Putamen (tissue), 1 donor: ENCODE data around the gene ARHGAP24.
"Not testable (repeated sequence)": the region's sequence is repeated elsewhere in the genome, so short reads cannot be mapped to it uniquely, and the experiment has no call there.

Experiments used
- DNase-seq: peaks from one replicate; pipeline ENCODE4 v3.0.0-alpha.2; 2016; ENCODE audit warnings: low spot score

Gene ARHGAP24

DNA sequence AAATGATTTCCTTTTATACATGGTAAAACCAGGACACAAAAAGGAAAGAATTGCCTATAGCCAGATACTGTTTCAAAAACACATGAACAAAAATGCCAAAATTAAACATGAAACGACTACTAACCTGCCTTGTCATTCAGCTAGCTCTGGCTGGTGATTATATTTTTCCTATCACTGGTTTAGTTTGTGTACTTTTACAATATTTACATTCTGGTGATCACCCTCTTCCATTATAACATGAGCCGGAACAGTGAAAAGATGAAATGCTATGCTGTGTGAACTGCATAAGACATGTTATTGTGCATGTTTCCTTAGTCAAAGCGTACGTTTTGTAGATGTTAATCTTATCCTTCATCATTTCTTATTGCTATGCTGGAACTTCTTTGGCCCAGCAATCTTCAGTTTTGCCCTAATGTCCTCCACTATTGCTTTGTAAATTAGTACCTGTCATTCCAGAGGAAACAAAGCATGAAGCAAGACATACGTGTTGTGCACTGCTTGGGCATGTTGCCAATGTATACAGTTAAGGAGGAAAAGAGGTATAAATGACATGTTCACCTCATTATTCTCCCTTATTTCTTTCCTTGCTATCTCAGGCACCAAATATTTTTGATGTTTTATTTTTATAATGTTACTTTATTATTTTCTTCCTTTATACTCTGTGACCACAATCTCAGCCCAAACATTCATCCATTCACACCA lies 386.3 kb downstream of the ARHGAP24 start:
- DNase-seq = no peak

DNA sequence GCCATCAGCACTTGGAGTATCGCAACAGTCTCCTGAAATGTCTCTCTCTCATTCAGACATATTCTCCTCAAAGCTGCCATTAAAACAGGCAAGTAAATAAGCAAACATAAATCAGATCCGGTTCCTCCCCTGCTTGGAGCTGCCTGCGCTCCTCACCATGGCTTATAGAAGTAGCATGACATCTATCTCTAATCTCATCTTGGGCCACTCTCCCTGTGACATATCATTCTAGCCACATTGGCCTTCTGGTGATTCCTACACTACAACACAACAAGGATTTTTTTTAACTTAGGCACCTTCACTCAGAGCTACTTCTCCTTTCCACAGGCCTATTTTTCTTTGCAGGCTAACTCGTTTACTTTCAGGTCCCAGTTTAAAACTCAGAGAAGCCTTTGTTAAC lies 387.9 kb downstream of the ARHGAP24 start:
- no peak for DNase-seq

DNA sequence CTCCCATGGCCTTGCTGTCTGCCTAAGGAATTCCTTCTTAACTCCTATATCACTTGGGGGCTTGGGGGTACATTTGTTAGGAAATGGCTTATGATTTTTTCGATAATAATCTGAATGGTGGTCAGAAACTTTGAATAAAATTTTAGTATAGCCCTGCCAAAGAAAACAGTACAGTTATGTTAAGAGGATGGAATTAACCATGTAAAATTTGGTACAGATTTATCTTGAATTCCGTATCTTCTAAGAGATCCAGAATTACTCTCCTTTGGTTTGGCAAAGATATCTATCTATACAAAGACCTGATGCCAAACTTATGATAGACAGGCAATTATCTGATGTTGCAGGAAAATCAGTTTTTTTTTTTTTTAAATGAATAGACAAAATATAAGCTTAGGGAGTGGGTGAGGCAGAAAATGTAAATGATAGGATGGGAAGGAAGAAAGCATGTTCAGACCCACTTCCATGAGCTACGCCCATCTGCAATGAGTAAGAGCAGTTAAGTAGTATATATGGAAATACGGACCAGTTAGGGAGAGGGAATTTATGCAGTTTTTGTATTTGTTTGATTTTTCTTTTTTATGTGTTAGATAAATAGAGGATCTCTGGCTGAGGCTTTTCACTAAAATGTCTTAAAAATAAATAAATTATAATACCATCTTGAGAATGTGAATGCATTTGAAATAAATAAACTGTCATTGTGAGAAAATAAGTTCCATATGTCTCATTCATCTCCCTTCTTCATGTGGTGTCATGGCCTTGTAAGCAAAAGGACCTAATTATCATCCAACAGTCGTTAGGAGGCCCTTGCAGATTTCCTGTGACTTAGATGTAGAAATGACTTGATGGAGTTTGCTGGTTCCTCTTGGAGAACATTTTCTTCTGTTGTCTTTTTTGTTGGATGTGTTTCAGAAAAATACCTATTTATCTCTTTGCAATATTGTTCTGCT lies 389.6 kb downstream of the ARHGAP24 start:
- DNase-seq = no peak

DNA sequence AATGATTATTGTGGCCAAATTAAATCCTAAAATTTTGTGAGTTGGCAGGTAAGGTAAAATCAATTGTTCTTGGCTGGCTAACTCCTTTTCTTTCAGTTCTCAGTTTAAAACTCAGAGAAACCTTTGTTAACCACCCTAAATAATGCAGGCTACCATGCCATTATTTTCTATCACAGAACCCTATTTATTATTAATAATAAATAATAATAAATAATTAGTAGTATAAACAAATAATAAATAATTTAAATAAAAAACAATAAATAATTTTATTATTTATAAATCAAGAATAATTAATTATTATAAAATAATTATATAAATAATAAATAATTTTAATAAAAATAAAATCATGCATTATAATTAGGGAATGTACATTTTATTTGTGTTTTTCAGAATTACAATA lies 390.3 kb downstream of the ARHGAP24 start:
- no peak for DNase-seq

DNA sequence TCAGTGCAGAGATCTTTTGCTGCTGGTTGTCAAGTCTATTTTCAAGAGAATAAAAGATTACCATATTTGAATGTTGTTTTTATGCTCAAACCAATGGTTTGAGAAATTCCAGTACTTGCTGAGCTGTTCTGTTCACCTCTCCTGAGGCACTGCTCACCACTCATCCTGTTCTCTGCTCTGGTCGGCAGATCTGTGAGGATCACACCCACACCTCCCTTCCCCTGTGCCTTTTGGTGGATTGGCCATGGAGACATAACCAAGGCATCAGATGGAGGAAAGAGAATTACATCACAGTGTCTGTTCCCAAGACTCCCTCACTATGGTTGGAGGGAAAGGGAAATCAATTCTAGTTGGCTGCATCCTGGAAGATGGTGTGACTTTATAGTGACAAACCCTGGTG lies 391.6 kb downstream of the ARHGAP24 start:
- DNase-seq = no peak

DNA sequence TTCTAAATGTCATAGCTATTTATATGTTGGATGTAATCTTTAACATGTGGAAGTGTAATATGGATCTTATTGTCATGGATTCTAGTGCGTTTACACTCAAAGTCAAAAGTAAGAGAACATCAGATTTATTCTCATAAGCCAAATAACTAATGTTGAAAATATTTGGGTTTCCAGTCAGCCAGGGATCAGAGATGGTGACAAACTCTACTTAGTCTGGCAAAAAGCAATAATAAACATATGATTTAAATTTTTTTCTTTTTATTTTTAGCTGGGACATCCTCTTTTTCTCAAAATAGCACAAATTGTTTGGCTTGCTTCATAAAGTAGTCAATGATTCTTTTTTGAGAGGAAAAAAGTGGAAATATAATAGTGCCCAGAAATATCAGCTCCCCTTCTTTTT lies 392.3 kb downstream of the ARHGAP24 start:
- DNase-seq = no peak

DNA sequence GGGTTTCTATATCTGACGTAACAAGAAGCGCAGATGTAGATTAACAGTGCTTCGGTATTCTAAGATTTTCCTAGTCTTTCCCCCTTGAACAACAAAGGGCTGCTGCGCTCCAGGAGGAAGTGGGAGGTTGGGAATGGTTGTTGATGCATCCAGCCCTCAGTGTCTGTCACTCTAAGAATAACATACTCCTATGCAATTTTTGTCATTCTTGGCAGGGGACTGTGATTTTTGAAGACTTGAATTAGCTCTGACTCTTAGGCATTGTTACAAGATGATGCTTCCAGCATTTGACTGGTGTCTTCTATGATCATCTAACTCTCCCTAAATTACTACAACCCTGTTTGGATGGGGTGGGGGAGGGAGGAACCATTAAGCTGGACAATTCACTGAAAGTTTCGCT lies 394.2 kb downstream of the ARHGAP24 start:
- DNase-seq = no peak

DNA sequence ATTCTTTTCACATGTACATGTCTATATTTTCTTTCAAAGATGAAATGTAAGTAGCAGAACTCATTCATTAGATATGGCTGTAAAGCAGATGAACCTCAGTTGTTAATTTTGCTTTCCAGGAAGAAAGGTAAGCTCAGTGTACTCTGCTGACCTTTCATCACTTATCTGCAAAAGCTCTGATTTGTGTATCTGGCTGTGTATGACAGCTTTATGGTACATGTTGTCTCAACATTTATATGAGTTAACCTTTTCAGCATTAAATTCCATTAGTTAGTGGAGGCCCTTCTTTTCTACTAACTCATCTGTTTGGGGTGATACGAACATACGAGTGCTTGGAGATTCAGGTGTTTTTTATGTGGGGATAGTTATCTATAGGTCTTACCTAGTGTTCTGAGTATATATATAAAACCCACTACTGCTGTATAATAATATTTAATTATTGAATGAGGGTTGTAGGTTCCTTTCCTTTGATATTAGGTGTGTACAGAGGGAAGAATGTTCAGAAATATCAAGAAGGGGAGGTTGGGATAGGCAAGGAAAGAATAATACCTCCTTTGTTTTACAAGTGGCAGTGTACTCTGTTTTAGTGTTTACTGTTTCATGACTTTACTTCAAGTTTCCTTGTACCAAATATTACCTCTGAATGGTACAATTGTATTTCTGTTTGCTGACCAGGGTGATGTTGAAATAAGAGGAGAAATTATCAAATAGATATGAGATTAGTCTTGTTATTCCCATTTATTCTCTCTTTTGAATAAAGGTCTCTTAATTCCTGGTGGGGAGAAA lies 395.5 kb downstream of the ARHGAP24 start:
- no peak for DNase-seq

DNA sequence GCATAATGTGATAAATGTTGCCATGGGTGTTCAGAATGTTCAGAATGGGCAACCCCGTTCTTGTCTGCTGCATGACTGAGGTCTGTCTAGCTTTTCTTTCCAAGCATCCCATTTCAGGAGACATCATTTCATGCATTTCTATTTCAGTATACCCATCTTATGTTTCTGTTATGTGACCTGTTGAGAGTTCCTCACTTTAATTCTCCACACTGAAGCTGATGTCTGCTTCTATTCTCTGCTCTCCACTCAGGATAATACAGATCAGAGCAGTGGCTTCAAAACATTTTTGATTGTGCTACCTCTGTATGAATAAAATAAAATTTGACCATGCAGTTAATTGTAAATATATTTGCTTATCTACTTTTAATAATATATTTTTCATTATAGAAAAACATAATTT lies 398.6 kb downstream of the ARHGAP24 start:
- DNase-seq = no peak

DNA sequence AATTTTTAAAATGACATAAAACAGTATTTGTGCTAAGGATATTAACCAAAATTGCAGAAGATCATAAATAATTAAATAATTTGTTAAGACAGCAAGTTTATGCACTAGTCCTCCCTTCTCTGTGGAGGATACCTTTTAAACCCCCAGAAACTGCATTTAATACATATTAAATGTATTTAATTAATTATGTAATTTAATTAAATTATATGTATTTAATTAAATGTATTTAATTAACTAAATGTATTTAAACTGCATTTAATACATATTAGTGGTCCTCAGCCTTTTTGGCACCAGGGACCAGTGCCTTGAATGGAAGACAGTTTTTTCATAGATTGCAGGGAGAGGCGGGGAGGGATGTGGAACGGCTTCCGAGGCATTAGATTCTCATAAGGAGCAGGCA lies 404.6 kb downstream of the ARHGAP24 start:
- no peak for DNase-seq

DNA sequence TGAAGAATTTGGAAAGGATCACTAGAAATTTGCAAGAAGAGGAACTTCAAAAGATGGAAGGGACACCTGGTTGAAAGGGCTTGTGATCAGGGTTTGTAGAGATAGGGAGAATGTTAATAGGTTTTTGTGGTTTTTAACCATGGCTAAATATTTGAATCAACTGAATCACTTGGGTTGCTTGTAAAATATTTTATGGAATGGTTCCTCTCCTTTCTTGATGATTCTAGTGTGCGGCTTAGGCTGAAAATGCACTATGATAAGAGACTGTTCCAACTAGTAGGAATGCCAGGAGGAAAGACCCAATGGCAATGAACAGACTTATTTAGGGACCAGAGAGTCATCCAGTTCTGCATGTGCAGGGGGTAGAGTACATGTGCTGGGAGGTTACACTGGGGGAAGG lies 408.2 kb downstream of the ARHGAP24 start:
- DNase-seq = no peak

DNA sequence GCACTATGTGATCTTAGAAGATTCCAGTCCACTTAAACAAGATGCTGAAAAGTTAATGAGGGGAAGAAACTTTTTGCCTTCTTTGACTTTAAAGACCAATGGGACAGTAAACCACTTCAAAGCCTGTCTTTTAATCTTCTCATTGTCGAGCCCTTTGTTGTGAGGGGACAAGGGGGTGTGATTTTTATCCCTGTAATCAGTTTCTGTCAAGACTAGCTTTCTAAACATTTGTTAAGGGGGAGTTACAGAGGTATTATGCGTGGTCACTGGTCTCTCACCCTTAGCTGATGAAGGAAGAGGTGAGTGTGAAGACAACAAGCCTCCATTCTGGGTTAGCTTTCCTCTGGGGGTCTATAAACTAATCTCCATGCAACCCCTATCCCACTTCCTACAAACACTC lies 409.3 kb downstream of the ARHGAP24 start:
- DNase-seq = no peak

DNA sequence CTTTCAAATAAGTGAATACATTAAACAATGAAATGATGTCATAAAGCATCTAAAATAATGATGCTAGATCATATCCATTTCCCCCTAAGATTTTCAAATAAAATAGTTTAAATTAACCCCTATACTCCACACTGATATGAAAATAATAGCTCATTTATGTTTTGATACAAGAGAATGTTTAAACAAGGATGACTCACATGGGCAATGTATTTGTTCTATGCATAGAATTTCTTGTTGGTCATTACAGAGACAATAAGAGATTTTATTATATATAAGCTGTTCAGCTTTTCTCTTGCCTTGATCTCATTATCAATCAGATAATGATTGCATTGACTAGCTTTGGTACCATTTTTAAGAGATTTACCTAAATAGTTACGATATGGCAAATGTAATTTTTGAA lies 411.7 kb downstream of the ARHGAP24 start:
- DNase-seq = no peak

DNA sequence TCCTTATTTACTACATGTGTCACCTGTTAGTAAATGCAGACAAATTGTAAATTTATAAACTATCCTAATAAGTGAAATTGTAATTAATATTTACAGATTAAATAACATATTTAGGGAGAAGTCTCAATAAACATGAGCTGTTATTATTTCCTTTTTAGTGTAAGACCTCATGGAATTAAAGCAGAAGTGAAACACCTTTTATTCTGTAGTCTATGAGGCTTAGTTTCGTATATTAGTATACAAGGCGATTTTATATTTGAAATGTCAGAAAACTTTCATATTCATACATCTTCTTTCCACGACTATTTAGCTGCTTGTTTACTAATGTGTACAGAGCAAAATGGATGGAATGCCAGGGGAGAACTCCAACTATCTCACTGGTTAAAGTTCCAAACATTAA lies 414.4 kb downstream of the ARHGAP24 start:
- DNase-seq = no peak

DNA sequence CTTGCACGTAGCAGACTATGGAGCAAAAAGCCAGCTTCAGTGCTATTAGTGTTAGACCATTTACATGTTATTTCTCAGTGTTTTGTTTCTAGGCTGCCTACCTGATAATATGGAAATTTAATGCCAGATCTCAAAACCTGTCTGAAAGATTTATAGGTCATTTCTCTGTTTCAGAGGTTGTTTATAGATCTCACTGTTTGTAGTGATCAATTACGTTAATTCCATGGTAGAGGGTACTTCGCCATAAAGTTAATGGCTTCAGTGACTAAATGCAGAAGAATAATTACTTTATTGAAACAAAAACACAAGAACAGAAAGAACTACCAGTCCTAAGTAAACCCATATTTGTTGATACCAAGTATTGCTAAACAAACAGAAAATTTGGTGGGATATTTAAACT lies 420.8 kb downstream of the ARHGAP24 start:
- DNase-seq = no peak

DNA sequence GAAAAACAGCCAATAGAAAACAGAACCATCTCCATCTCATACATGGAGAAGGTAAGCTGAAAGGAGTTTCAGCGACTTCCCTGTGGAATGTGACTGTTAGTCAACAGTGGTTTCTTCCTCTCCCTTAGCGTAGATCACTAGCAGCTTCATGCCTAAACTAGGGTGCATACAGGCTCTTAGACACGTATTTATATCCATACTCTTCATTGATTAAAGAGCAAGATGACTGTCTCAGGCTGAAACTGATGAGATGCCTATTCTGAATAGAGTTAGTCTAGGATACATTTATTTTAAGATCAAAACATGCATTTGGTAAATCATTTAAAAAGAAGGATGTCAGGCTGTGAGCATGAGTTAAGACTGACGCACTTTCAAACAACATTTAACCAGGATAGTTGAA lies 423.3 kb downstream of the ARHGAP24 start:
- DNase-seq = no peak

DNA sequence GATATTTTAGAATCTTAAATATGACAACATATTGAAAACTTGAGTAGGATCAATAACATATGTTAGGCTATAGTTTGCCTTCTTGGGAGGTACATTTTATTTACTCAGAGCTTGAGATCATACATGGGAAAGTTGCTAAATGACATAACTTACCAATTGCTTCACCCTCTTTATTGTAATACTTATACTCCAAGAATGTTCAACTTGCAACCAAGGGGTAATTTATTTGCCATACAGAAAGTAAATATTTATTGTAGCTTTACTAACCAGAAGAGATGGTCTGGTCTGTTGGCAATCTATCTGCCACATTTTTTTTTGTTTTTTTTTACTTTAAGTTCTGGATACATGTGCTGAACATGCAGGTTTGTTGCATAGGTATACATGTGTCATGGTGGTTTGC lies 426.6 kb downstream of the ARHGAP24 start:
- no peak for DNase-seq

DNA sequence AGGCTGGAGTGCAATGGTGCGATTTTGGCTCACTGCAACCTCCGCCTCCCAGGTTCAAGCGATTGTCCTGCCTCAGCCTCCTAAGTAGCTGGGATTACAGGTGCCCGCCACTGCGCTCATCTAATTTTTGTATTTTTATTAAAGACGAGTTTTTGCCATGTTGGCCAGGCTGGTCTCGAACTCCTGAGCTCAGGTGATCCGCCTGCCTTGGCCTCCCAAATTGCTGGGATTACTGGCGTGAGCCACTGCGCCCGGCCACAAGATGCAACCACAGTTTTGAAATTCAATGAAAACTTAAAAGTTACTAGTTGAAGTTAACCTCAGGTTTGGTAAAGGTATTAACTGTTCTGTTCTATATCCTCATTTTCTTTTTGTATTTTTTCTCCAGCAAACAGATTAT lies 427.7 kb downstream of the ARHGAP24 start:
- DNase-seq = not testable (repeated sequence)

DNA sequence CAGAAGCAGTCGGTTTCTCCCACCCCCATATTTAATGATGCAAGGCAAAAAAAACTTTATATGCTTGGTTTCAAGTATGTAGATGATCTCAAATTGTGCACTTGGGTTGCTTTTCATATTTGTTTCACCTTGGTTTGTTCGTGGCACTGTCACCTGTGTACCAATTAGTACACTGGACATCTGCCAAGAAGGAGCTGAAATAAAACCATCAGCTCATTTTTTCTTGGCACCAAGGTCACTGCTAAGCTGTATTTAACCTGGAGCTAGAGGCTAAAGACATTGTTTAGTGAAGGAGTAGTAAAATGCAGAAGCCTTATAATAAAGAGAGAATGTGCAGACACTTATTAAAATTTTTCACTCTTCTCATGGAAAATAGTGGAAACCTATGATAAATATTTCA lies 430.8 kb downstream of the ARHGAP24 start:
- DNase-seq = no peak

DNA sequence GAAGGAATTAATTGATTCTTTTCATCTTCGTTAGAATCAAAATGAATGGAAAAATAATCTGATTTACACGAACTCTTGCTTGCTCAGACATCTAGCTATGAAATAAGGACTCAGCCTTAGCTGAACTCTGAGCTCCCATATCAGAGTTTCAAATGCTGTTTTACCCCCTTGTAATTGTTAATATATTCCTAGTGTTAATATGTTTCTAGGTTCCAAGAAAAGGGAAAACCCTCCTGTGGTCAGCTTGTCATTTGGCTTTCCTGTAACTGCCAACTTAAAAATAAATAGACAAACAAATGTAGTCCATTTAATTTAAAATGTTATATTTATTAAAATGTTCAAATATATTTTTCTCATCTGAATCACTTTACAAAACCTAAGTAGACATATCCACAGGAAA lies 432.1 kb downstream of the ARHGAP24 start:
- no peak for DNase-seq

DNA sequence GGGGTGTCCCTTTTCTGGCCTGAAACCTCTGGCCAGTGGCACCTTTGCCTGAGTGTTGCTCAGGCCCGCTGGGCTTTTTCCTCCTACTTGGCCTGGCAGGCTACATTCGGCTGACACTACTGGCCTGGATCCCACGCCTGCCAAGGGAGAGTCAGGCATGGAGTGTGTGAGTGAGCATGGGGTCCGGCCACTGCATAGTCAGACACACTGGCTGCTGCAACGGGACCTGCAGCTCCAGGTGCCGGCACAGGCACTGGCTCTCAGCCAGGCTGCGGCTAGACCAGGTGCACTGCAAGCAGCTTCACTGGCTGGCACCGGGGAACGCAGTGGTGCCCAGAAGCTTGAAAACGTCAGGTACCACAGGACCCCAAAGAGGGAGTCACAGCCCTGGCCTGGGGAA lies 434.9 kb downstream of the ARHGAP24 start:
- DNase-seq = no peak

DNA sequence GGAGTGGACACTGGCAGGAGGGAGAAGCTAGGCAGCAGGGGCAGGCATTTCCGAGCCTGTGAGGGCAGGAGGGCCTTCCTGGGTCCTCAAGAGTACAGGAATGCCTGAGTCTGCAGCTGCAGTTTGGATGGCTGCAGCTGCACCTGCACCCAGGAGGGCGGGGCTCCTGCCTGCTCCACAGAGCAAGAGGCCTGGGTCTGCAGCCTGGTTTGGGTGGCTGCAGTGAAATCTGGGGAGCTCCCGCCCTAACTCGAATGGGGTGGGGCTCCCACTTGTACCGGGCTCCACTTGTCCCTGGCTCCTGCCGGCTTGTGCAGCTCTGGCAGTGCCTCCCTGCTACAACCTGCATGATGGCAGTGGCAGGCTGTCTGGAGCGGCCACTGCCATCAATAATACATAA lies 436.0 kb downstream of the ARHGAP24 start:
- no peak for DNase-seq
